ENCODE data around the gene WDR3.
A peak's percentile ranks its signal among the peaks of the same experiment; 100 is the strongest.
"Not testable (repeated sequence)": the region's sequence is repeated elsewhere in the genome, so short reads cannot be mapped to it uniquely, and the experiment has no call there.

Gene WDR3
- total RNA-seq, result 11.1 to 48.2 (median 35.5) reads per million in 17 experiments

GRCh38 chr1:117929343-117930172 lies at the start of gene WDR3, which contains the start of gene GDAP2:
Gene WDR3, plus strand, starts transcription at chr1:117929739. Its CDS starts 3,581 bp downstream, at chr1:117933320.
Gene GDAP2, minus strand, starts transcription at chr1:117929621. Its CDS starts 9,264 bp downstream, at chr1:117920357.
- DNase-seq, result peak; percentile 96 to 99 (median 98)

- DNase-seq, result no peak
Observed at GRCh38 chr1:117883616-117884015, 45.9 kb upstream of the WDR3 start.

DNA sequence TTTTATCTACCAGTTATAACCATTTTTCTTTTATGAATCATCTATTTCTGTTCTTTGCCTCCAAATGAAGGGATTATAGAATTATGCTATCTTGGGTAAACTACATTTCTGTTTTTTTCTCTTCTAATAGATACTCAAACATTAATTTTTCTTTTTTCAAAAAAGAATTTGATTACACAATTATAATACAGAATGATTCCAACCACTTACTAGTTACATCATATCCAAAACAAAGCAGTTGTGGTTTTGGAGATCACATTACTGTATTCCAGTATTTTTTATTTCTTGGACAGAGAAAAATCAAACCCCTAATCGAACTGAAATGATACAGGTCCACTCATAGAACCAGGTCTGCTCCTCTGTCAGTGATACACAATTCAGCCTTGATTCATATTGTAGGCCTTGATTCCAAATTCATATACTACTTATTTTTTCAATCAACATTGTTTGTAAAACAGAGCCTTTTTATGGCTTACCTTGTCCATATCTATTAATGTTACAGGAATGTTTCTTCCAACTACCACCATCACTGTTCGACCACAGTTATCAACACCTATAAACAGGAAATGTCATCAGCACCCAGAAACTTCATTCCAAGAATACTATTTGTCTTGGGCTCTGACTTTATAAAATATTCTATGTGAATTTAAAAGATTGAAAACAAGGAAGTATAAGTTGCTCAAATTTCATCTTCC lies 43.3 kb upstream of the WDR3 start:
- no peak for DNase-seq

GRCh38 chr1:117890452-117890851 lies 39.1 kb upstream of the WDR3 start:
- DNase-seq, result no peak

- DNase-seq, result no peak
Observed at GRCh38 chr1:117892512-117892911, 37.0 kb upstream of the WDR3 start.

DNA sequence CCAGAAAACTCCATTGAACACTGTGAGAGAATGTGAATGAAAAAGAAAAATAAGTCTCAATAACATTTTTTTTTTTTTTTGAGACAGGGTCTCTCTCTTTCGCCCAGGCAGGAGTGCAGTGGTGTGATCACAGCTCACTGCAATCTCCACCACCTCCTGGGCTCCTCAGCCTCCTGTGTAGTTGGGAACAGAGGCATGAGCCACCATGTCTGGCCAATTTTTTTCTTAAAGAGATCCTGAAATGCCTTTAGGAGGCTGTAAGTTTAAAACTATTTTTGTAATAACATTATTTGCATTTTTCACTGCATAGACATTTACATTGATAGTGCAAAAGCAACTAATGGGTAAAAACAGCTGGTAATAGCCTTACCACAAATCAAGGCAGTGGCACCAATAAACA lies 35.5 kb upstream of the WDR3 start:
- DNase-seq, result no peak

- peak; percentile 83 to 86 (median 84) for DNase-seq
Observed at GRCh38 chr1:117895482-117896114, 33.9 kb upstream of the WDR3 start.

DNA sequence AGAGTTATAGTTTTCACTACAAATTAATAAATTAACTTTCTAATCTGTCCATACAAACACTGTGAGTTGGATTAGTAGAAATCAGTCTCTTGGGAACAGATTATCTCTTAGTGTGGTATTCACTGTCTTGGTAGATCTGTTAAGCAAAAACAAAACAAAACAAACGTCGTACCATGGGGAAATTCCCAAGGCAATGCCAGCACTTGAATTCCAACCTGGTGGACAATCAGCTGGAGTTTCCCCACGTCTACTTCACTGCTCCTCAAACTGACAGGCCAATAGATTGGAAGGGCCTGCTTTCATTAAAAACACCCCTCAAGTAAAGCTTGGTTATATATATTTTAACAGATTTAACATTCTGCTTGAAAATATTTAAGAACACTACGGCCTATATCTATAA lies 32.0 kb upstream of the WDR3 start:
- no peak for DNase-seq

DNA sequence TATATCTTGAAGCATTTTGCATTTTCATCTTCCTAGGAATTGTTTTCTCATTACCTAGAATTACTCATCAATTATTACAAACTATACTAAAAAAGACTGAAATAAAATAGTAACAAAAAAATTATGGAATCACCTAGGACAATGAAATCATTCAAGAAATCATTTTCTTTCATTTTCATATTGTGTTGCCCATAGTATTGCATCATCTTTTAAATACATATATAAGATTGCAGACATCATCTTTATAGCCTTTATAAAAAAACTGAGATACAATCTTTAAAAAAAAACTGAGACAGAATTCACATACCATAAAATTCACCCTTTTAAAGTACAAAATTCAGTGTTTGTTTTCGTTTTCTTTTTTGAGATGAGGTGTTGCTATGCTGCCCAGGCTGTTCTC lies 29.7 kb upstream of the WDR3 start:
- DNase-seq, result no peak

- no peak for DNase-seq
Observed at GRCh38 chr1:117902944-117903343, 26.6 kb upstream of the WDR3 start.

- DNase-seq, result no peak
Observed at GRCh38 chr1:117904485-117904884, 25.1 kb upstream of the WDR3 start.

DNA sequence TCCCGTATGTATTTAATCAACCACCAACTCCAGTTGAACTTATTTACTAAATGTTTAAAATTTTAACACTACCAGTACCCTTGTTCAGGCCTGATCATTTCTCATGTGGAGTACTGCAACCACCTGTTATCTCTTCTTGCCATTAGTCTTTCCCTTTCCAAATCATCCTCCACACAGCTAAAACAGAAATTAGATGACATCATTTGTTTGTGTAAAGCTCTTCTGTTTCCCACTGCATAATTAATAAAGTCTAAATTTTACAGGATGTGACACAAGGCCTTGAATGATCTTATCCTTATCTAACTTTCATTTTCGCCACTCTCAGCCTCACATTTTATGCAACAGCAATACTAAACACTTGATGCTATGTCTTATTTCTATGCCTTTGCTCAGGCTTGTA lies 24.5 kb upstream of the WDR3 start:
- no peak for DNase-seq

DNA sequence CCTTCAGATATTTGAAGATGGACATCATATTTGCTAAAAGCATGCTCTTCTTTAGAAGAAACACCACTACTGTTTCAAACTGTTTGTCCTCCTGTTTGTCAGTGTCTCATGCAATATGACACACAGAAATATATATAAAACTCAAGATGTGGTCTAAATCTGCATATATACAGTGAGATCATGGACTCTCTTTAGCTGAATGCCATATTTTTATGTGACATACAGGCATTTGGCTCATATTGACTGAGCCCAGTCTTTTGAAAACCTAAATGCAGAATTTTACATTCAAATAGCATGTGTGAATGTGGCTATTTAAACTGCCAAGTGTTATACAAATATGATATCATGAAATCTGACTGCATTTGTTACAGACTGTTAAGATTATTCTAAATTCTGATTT lies 18.5 kb upstream of the WDR3 start:
- DNase-seq, result no peak

- DNase-seq, result no peak
Observed at GRCh38 chr1:117919376-117919775, 10.2 kb upstream of the WDR3 start.

GRCh38 chr1:117921991-117922390 lies 7.5 kb upstream of the WDR3 start:
- DNase-seq, result no peak

DNA sequence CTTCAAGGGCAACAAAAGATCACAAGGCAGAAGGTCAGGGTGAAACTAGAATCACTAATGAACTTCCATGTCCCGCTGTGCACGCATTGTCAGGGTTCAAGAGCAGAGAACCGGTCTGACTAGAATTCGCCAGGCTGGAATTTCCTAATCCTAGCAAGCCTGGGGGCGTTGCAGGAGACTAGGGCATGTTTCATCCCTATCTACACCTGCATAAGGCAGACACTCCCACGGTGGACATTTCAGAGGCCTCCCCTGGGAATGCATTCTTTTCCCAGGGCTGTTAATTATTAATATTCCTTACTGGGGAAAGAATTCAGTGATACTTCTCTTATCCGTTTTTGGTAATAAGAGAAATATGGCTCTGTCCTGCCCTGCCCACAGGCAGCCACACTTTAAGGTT lies 6.8 kb upstream of the WDR3 start:
- DNase-seq, result not testable (repeated sequence)

DNA sequence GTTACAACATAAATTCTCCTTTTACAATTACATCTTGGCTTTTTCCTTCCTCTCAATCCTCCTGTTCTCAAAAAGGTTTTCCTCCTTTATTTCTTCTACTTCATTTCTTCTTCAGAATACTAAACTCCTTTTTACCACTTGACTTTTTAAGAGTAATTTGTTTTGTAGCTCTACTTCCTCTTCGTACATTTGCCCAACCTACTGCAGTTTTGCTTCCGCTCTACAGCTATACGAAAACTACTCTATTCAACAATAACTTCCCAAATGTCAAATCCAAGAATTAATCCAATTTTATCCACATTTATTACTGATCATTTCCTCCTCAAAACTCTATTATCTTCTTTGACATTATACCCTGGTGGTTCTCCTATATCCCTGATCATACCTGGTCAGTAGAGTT lies 3.6 kb upstream of the WDR3 start:
- DNase-seq, result peak; percentile 18 to 68 (median 49)

- DNase-seq, result peak; percentile 80 to 85 (median 84)
Observed at GRCh38 chr1:117928881-117929342, 627 bp upstream of the WDR3 start.

DNA sequence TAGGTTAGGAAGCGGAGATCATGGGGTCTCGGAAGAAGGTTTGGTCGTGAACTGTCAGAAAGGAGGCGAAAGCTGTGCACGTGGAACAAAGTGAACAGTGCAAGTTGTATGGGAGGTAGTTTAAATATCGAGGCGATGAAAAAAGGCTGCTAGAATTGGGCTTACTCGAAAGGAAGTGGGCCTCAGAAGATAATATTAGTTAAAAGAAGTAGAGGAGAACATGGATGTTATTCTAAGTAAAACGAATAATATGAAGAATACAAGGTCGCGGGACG lies 571 bp downstream of the WDR3 start:
- peak in 1 of 4 experiments; percentile 10 for DNase-seq

DNA sequence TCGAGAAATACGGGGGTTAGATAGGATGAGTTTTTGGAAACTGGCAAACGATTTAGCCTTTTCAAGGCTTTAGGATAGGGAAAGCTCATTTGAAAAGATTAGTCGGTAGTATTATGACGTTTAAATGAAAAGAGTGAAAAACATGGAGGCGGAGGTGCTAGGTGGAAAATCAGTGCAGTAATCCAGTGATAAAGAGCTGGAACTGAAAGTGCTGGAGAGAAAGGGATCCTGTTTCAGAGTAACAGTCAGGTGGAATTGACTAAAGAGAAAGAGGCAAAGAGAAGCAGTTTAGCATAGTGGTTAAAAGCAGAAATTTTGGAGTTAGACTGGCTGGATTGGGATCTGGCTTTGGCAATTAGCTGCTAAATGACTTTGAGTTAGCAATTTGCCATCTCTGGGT lies 945 bp downstream of the WDR3 start:
- peak in 3 of 4 experiments; percentile 5 to 17 (median 10) for DNase-seq

DNA sequence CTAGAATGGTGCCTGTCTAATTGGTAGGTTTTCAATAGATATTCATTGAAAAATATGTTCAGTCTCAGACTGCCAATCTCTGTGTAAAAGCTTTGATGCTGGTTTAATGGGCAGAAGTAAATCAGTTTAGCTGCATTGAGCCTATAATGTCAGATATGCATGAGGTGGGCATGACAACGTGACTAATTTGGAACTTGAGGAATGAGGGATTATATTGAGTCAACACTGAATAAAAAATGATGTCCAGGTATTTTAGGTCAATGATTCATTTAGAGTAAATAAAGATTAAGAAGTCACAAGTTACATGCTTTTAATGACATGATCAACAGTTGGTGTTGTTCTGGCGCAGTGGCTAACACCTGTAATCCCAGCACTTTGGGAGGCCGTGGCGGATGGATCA lies 3.0 kb downstream of the WDR3 start:
- DNase-seq, result no peak

GRCh38 chr1:117933769-117934168 lies 4.2 kb downstream of the WDR3 start:
- DNase-seq, result no peak

DNA sequence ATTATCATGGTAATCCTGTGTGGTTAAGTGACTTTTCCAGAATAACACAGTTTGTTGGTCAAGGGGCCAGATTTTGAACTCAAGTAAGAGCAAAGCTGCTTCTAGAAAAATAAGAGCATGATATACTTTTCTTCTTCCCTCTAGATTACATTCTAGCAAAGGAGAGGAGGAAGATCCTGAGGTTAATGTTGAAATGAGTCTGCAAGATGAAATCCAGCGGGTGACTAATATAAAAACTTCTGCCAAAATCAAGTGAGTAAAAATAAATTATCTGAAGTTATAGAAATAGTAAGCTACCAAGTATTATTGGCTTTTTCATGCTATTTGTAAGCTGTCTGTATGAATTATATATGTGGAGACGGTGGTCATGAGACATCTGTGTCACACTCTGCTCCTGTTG lies 12.8 kb downstream of the WDR3 start:
- no peak for DNase-seq

DNA sequence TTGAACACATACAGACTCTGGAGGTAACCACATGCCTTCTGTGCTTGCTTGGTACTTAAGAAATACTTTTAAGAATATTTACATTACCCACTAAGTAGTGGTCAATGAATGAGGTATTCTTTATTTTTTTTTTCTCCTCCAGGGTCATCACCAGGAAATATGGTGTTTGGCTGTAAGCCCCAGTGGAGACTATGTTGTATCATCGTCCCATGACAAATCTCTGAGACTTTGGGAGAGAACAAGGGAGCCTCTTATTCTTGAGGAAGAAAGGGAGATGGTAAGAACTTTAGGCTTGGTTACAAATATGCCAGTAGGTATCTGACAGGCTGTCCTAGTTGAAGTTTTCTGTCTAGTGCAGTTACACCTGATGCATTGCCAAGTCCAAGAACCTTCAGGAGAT lies 22.8 kb downstream of the WDR3 start:
- no peak for DNase-seq
